Bladder microvascular endothelial cell (primary cell): ENCODE data around the gene NHS. TPM values are rescaled to one million over a fixed set of nuclear protein-coding genes. Genes with fewer than 3 reads are reported as not detected.

Source experiments
- total RNA-seq: library from RNA; depleted of rRNA; stranded (reverse); fragments of >200 nt; gene quantifications from 2 replicates; pipeline ENCODE4 v1.2.3, GENCODE V29; 2014

NHS gene
- under 0.01 and 0.06 TPM in 2 replicates for total RNA-seq

GRCh38 chrX:17374619-17375366, at the start of gene NHS:
Gene NHS (plus strand): TSS chrX:17375200. CDS start chrX:17375758, 558 bp downstream.

GRCh38 chrX:17736856-17737709, 362.1 kb downstream of the NHS start, which contains the start of gene SCML1:
Gene SCML1 (plus strand): TSS chrX:17737493. CDS start chrX:17744187, 6,694 bp downstream.

